HG02610 (cell line): ENCODE measurements around the gene PARD3.
"Not testable (repeated sequence)": the region's sequence is repeated elsewhere in the genome, so short reads cannot be mapped to it uniquely, and the experiment has no call there.

Experiments used
- ATAC-seq: cut with Tn5 transposase; IDR thresholded peaks from one replicate; pipeline ENCODE4 v1.9.1; 2021; ENCODE audit warnings: mild to moderate bottlenecking, moderate library complexity; ENCODE audit not compliant: unreplicated experiment

The PARD3 gene

DNA sequence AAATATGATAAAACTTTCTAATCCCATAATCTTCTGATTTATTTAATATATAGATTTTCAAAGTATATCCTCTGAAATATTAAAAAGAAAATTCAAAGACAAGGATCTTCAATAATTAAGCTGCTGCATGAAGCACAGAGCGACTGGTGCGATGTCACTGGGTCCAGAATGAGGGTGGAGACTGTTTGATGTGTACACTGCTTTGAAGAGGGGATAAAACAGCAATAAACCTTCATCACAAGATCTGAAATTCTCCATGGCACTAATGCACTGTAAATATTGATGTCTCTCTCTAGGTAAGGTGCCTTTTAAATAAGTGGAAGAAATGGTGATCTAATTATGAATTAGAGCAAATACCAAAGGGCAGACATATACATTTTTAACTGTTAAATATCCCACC is 337.8 kb downstream of the PARD3 start:
- ATAC-seq, result no peak

DNA sequence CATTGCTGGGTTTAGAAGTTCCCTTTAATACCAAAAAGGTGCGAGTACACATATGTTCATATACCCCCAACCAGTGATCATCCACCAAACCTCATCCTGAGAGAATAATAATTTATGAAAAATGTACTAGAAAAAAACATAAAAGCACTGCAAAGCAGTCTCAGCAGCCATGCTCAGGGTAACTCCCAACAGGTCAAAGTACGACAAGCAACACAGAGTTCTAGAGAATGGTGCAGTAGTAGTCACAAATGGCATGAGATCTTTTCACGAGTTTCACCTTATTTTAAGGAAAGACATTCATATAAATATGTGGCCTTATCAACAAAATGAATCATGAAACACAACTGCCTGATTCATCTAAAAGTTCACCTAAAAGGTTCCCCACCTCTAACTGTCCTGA is 338.5 kb downstream of the PARD3 start:
- ATAC-seq, result no peak

GRCh38 chr10:34475786-34476185 is 339.3 kb downstream of the PARD3 start:
- ATAC-seq, result no peak

GRCh38 chr10:34475274-34475646 is 339.8 kb downstream of the PARD3 start:
- no peak for ATAC-seq

DNA sequence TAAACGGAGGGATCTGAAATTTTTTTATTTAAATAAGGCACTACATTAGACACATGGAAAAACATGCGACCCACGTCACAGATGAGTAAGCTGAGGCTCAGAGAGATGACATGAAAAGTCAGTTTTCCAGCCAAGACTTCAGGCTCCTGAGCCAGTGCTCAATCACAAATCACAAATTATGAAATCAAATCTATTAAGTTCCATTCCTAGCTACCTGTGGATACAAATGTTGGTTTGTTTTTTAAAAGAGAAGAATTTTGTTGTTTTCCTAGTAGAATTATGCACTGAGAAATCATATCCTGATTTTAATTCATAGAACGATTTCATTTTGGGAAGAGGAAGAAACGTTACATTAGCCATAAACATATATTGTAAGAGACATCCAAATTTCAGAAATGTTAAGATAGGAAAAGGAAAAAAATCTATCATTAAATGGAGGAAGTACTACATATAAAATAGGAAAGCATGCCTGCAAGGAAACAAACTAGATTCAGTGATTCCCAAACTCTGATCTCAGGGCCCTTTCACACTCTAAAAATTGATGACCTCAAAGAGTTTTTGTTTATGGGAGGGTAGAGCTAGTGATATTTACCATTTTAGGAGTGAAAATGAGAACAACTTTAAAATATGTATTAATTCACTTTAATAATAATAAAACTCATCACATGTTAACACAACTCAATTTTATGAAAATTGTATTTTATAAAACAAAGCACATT is 340.4 kb downstream of the PARD3 start:
- no peak for ATAC-seq

GRCh38 chr10:34474009-34474376 is 341.1 kb downstream of the PARD3 start:
- ATAC-seq, result no peak

GRCh38 chr10:34473174-34474008 is 341.7 kb downstream of the PARD3 start:
- no peak for ATAC-seq

DNA sequence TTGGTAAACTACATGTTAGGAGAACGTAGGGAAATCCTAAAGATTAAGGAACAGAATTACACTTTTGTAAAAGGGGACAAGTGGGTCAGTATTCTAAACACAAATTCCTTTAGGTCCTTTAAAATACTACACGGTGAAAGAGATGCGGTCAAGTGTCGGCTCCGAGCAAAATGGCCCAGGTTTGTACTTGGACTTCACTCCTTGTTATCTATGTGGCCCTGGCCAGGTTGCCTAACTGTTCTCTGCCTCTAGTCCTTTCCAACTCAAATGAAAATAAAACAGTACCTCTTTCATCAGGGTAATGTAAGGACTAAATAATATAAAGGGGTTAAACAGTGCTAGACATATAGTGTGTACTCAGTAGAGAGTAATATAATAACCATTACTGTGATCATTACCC is 344.8 kb downstream of the PARD3 start:
- no peak for ATAC-seq

DNA sequence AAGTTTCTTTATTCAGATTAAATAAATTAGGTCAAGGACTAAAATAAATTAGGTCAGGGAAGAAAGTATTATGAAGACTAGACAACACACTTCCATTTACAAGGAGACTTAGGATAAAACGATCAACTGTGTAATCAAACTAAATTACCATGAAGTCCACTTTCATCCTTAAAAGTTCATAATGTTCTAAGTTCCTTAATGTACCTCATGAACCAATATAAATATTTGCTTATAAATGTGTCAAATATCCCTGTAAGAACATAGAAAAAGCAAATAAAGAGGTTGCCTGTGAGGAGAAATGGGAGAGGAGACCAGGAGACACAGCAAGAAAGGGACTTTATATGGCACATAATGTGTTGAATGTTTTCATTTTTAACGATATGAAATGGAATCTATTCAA is 345.6 kb downstream of the PARD3 start:
- no peak for ATAC-seq

- no peak for ATAC-seq
These were observed 347.2 kb downstream of the PARD3 start for GRCh38 chr10:34467902-34468301.

DNA sequence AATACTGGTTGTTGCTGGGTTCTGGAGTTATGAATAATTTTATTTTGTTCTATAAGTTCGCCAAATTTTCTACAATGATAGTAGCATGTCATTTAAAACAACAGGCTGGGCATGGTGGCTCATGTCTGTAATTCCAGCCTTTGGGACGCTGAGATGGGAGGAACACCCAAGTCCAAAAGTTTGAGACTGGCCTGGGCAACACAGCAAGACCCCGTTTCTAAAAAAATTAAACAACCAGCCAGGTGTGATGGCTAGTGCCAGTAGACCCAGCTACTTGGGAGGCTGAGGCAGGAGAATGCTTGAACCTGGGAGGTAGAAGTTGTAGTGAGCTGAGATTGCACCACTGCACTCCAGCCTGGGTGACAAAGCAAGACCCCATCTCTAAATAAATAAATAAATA is 347.7 kb downstream of the PARD3 start:
- ATAC-seq, result no peak

GRCh38 chr10:34465678-34466077 is 349.4 kb downstream of the PARD3 start:
- no peak for ATAC-seq

DNA sequence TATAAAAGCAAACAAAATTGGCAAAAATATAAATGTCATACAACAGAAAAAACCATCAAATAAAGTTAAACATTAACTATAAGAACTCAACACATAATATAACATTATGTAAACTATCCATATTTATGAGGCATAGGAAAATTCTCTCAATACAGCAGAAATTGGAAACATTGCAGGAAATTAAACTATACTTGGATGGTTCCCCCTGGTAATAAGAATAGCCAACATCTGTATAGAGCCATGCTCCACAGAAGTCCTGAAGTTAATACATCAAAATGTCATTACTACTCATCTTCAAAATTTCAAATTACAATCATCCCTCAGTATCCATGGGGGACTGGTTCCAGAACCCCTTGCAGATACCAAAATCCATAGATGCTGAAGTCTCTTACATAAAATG is 350.5 kb downstream of the PARD3 start:
- no peak for ATAC-seq

GRCh38 chr10:34464000-34464399 is 351.1 kb downstream of the PARD3 start:
- ATAC-seq, result no peak

- ATAC-seq, result no peak
These were observed 352.1 kb downstream of the PARD3 start for GRCh38 chr10:34462993-34463392.

- ATAC-seq, result no peak
These were observed 353.0 kb downstream of the PARD3 start for GRCh38 chr10:34462056-34462455.

DNA sequence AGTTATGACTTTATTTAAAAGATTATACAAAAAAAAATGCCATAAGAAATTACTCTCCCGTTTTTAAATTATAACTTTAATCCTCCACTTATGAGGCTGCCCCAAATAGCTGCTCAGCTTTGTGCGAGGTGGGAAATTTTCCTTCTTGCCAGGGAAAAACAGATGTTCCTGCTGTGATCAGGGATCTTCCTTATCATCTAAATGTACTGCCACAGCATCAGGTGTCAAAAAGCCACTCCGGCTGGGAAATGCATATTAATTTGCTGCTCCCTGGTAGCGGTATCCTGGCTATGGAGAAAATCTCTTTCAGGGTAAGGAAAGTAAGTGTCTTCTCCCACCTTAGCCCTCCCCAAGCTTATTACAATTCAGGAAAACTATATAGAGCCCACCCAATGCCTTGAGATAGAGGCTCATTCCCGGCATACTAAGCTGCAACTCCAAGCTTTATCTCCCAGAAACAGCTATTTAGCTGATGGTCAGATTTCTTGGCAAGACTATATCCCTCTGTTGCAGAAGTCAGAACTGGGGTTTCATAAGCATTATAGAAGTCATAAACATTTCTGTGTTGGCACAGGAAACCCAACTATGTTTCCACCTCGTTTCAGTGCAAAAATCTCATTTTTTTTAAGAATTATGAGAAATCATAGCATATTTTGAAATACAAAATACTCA is 360.4 kb downstream of the PARD3 start:
- no peak for ATAC-seq

GRCh38 chr10:34449836-34450235 is 365.3 kb downstream of the PARD3 start:
- no peak for ATAC-seq

- no peak for ATAC-seq
These were observed 369.0 kb downstream of the PARD3 start for GRCh38 chr10:34446049-34446448.

DNA sequence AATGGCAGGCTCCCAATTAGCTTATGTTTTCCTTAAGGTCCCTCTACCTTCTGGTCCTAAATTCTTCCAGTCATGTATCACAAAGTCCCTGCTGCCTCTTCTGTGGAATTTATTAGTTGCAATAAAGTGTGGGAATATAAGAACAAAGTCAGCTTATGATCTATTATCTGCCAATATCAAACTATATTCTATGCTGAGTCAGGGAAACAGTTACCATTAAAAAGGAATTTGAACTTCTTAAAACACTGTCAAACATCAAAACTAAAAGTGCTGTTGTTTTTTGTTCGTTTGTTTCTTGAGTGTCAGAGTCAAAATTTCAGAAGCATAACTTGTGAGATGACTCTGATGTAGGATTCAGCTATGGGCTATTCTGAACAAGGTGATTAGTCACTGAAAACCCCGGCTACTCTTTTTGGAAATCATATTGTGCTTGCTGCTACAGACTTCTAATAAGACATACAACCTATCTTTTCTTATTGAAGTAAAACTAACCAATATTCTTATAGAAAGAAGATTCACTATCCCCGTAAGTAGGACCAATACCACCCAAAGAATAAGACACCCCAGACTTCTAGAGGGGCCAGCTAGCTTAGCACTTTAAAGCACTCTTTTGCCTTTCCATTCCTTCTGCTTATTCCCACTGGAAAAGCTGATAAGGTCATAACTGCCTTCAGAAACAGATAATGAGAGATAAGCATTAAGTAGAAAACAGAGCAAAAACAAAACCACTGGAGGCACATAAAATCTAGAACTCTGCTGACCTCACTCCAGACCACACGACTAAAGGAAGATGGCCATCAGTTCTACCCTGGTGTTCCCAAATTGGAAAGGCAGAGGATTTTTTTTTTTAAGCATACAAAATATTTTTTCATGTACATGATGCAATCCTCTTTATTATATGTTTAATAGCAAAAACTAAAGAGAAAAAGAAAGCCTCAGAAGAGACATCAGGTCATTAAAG is 370.6 kb downstream of the PARD3 start:
- ATAC-seq, result no peak

DNA sequence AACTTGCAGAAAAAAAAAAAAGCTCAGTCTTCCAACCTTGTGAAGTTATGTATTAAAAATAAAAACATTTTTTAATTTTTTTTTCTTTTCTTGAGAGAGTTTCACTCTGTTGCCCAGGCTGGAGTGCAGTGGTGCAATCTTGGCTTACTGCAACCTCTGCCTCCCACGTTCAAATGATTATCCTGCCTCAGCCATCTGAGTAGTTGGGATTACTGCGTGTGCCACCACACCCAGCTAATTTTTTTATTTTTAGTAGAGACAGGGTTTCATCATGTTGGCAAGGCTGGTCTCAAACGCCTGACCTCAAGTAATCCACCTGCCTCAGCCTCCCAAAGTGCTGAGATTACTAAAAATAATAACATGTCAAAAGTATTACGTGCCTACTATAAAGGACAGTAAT is 375.7 kb downstream of the PARD3 start:
- not testable (repeated sequence) for ATAC-seq
